D721Med (cell line): ENCODE measurements around the gene NDUFC1.

Experiments
- DNase-seq: peaks from one replicate; pipeline ENCODE4 v3.0.0; 2011; ENCODE audit warnings: low spot score; ENCODE audit not compliant: insufficient read length
- FAIRE-seq: peaks from 2 replicates; lab custom pipeline; 2011; peaks lifted over from hg19 to GRCh38; lab: Jason Lieb, UNC
- CTCF ChIP-seq: IDR thresholded peaks from 2 replicates; pipeline ENCODE4 v1.5.1; 2012; ENCODE audit warnings: mild to moderate bottlenecking, control low read depth; ENCODE audit not compliant: insufficient read depth; ENCODE audit errors: missing control alignments

The NDUFC1 gene

GRCh38 chr4:139245590-139245989 is 56.7 kb downstream of the NDUFC1 start:
- DNase-seq (no peak), FAIRE-seq (no peak)
- no peak for TF ChIP-seq CTCF

GRCh38 chr4:139243448-139244365 is 58.6 kb downstream of the NDUFC1 start:
- DNase-seq, result no peak
- TF ChIP-seq CTCF, result no peak
- no peak for FAIRE-seq

- TF ChIP-seq CTCF, result no peak
- DNase-seq (no peak), FAIRE-seq (no peak)
Observed at GRCh38 chr4:139242511-139243051, 59.7 kb downstream of the NDUFC1 start.

- TF ChIP-seq CTCF, result no peak
- FAIRE-seq, result no peak
- DNase-seq, result no peak
Observed at GRCh38 chr4:139241784-139242151, 60.5 kb downstream of the NDUFC1 start.

GRCh38 chr4:139241086-139241783 is 61.0 kb downstream of the NDUFC1 start:
- TF ChIP-seq CTCF, result no peak
- no peak for FAIRE-seq
- DNase-seq, result no peak
